Neural crest cell (in vitro differentiated cells): ENCODE results near the gene NHLRC4. TPM values are rescaled to one million over a fixed set of nuclear protein-coding genes. Genes with fewer than 3 reads are reported as not detected.

Source experiments
- DNase-seq: peaks from one replicate; pipeline ENCODE4 v3.0.0; 2021; ENCODE audit warnings: low read depth, mixed read lengths, low spot score
- H3K27ac Mint-ChIP-seq: one replicate; pipeline ENCODE4 v1.8.0; 2021; ENCODE audit warnings: mild to moderate bottlenecking, mixed read lengths; ENCODE audit not compliant: unreplicated experiment
- H3K27me3 Mint-ChIP-seq: 2 replicates; pipeline ENCODE4 v1.8.0; 2021; ENCODE audit warnings: low read depth, mild to moderate bottlenecking, mixed read lengths
- H3K36me3 Mint-ChIP-seq: 2 replicates; pipeline ENCODE4 v1.8.0; 2021; ENCODE audit warnings: low read depth, mild to moderate bottlenecking, mixed read lengths
- H3K4me1 Mint-ChIP-seq: 2 replicates; pipeline ENCODE4 v1.8.0; 2021; ENCODE audit warnings: mixed read lengths
- H3K4me3 Mint-ChIP-seq: one replicate; pipeline ENCODE4 v1.8.0; 2021; ENCODE audit warnings: mild to moderate bottlenecking, mixed read lengths
- H3K9me3 Mint-ChIP-seq: 2 replicates; pipeline ENCODE4 v1.8.0; 2021; ENCODE audit warnings: mixed read lengths
- total RNA-seq: library from RNA; stranded (reverse); gene quantifications from 2 replicates; pipeline ENCODE4 v1.2.1, GENCODE V29; 2021
- TF ChIP-seq, protein P1 (sequence below): fragments of 200-600 bp; sonication (generic); conservative IDR thresholded peaks from 2 replicates; pipeline ENCODE4 v1.5.0; 2021; ENCODE audit warnings: antibody characterized with exemption, mild to moderate bottlenecking

NHLRC4 gene
- total RNA-seq, 1 donor from 2014 or later = 0.86 TPM

DNA sequence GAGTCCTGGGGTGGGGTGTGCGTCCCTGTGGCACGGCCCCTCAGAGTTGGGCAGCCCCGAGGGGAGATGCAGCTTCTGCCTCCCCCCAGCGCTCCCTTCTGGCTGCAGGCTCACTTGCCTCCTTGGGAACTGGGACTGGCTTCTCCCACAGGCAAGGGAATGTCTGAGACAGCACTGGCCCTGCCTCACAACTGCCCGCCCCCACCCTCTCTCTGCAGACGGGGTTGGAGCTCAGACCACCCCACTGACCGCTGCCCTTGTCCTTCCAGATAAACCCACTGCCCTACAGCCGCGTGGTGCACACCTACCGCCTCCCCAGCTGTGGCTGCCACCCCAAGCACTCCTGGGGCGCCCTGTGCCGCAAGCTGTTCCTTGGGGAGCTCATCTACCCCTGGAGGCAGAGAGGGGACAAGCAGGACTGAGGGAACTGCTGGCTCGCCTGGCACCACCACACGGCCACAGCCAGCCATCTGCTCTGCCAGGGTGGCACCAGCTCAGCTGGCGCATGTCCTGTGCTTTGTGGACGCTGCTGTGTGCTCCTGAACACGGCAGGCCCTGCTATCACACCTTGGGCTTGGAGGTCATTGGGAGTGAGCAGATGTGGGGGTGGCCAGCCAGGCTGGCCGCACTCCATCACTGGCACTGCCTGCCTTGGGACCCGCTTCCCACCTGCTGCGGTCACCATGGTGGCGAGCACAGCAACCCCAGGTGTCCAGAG is 16.0 kb downstream of the NHLRC4 start:
- Mint-ChIP-seq H3K27ac (no peak overlapping the region), H3K9me3 (no peaks in the 10 kb centered on the region), H3K36me3 (no peaks in the 10 kb centered on the region), H3K27me3 (peaks cover 16% of the 10 kb centered on the region), H3K4me1 (peaks cover 4% of the 10 kb centered on the region), H3K4me3 (peak overlapping the region; percentile 51)
- TF ChIP-seq, protein P1, sequence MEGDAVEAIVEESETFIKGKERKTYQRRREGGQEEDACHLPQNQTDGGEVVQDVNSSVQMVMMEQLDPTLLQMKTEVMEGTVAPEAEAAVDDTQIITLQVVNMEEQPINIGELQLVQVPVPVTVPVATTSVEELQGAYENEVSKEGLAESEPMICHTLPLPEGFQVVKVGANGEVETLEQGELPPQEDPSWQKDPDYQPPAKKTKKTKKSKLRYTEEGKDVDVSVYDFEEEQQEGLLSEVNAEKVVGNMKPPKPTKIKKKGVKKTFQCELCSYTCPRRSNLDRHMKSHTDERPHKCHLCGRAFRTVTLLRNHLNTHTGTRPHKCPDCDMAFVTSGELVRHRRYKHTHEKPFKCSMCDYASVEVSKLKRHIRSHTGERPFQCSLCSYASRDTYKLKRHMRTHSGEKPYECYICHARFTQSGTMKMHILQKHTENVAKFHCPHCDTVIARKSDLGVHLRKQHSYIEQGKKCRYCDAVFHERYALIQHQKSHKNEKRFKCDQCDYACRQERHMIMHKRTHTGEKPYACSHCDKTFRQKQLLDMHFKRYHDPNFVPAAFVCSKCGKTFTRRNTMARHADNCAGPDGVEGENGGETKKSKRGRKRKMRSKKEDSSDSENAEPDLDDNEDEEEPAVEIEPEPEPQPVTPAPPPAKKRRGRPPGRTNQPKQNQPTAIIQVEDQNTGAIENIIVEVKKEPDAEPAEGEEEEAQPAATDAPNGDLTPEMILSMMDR = no peak
- DNase-seq = no peak

DNA sequence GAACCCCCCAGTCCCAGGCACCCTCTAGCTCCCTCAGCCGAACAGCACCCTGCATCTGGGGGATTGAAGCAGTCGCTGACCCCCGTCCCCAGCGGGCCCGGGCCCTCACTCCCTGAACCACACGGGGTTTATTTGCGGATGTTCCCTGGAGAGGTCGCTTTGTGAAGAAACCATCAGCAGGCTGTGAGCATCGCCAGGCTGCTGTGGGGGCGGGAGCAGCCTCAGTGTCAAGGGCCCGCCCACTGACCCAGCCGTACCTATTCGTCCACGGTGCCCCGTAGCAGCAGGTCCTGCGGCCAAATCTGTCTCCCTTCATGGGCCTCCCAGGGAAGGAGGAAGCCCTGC is 16.6 kb downstream of the NHLRC4 start:
- Mint-ChIP-seq H3K4me1 (peaks cover 6% of the 10 kb centered on the region), H3K27me3 (peaks cover 17% of the 10 kb centered on the region), H3K9me3 (no peaks in the 10 kb centered on the region), H3K4me3 (no peak overlapping the region), H3K36me3 (no peaks in the 10 kb centered on the region), H3K27ac (no peak overlapping the region)
- no peak for DNase-seq
- TF ChIP-seq, protein P1 = no peak

GRCh38 chr16:583815-584591 is 17.2 kb downstream of the NHLRC4 start:
- Mint-ChIP-seq H3K27ac (no peak overlapping the region), H3K36me3 (no peaks in the 10 kb centered on the region), H3K27me3 (peaks cover 20% of the 10 kb centered on the region), H3K9me3 (no peaks in the 10 kb centered on the region), H3K4me3 (peak overlapping the region; percentile 23), H3K4me1 (peaks cover 9% of the 10 kb centered on the region)
- DNase-seq = no peak
- TF ChIP-seq, protein P1 = no peak

DNA sequence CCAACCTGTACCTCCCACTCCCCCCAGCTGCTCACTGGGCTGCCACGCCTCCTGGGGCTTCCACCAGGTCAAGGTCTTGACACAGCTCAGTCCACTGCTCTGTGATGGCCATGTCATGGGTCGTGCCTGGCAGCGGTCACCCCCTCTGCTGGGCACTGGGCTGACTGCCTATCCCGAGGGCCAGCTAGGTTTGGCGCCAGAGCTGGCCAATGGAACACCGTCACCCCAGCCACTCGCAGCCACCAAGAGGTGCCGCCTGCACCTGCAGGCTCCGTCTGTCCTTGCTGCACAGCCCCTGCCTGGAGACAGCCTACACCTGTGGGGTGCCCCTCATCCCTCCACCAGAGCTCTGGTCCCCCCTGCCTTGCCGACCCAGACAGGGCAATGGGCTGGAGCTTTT is 18.5 kb downstream of the NHLRC4 start:
- Mint-ChIP-seq H3K9me3 (no peaks in the 10 kb centered on the region), H3K27ac (no peak overlapping the region), H3K4me3 (peak overlapping the region; percentile 78), H3K27me3 (peaks cover 27% of the 10 kb centered on the region), H3K36me3 (peaks cover 2% of the 10 kb centered on the region), H3K4me1 (peaks cover 13% of the 10 kb centered on the region)
- no peak for DNase-seq
- TF ChIP-seq, protein P1 = no peak

DNA sequence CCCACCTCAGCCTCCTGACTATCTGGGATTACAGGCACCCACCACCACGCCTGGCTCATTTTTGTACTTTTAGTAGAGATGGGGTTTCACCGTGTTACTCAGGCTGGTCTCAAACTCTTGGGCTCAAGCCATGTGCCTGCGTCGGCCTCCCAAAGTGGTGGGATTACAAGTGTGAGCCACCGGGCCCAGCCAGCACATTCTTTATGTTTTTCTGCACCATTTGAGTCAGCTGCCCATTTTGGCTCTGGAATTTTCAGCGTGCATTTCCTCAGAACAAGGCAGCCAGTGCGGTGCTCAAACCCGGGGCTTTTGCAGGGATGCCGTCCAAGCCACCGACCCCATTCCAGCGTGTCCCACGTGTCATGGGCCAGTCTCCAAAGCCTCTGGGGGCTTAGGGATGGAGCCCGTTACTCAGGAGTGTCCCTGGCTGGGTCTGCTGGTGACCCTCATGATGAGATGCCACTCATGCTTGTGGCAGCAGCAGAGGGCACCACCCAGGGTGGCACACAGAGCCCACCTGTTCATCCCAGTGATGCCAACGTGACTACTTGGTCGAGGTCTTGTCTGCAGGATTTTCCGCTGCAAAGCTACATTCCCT is 19.3 kb downstream of the NHLRC4 start:
- Mint-ChIP-seq H3K9me3 (no peaks in the 10 kb centered on the region), H3K27me3 (peaks cover 33% of the 10 kb centered on the region), H3K36me3 (peaks cover 7% of the 10 kb centered on the region), H3K4me3 (peak overlapping the region; percentile 78), H3K4me1 (peaks cover 21% of the 10 kb centered on the region), H3K27ac (no peak overlapping the region)
- TF ChIP-seq, protein P1 = no peak
- no peak for DNase-seq
